GM23338 (cell line): Measurements from ENCODE around the gene CES1. TPM values are rescaled to one million over a fixed set of nuclear protein-coding genes. Genes with fewer than 3 reads are reported as not detected.
"Not testable (repeated sequence)": the region's sequence is repeated elsewhere in the genome, so short reads cannot be mapped to it uniquely, and the experiment has no call there.

Source experiments
- ATAC-seq: fragments of 200-7000 bp; cut with Tn5 transposase; 3 replicates; pipeline ENCODE4 v1.9.1; 2020
- DNase-seq: peaks from one replicate; pipeline ENCODE4 v3.0.0-alpha.2; 2015; ENCODE audit warnings: low spot score
- H2AFZ ChIP-seq: fragments of 200-600 bp; sonication (generic); 2 replicates; pipeline ENCODE4 v1.8.0; 2016; ENCODE audit warnings: antibody characterized with exemption, mild to moderate bottlenecking, moderate library complexity
- H3F3A ChIP-seq: fragments of 200-600 bp; sonication (generic); replicated peaks from 2 replicates; pipeline ENCODE4 v1.8.0; 2017; ENCODE audit warnings: antibody characterized with exemption, mixed run types, low read depth
- H3K27ac ChIP-seq: fragments of 200-600 bp; sonication (generic); 2 replicates; pipeline ENCODE4 v1.6.1; 2016; ENCODE audit warnings: low read depth
- H3K27me3 ChIP-seq: fragments of 200-600 bp; sonication (generic); 2 replicates; pipeline ENCODE4 v1.8.0; 2016; ENCODE audit warnings: mild to moderate bottlenecking, mixed run types, moderate library complexity; ENCODE audit not compliant: insufficient read depth
- H3K36me3 ChIP-seq: fragments of 200-600 bp; sonication (generic); 2 replicates; pipeline ENCODE4 v1.8.0; 2016; ENCODE audit warnings: mild to moderate bottlenecking; ENCODE audit not compliant: insufficient read depth
- H3K4me1 ChIP-seq: fragments of 200-600 bp; sonication (generic); 2 replicates; pipeline ENCODE4 v1.8.0; 2016; ENCODE audit warnings: mild to moderate bottlenecking, moderate library complexity; ENCODE audit not compliant: insufficient read depth
- H3K4me2 ChIP-seq: fragments of 200-600 bp; sonication (generic); 2 replicates; pipeline ENCODE4 v1.7.1; 2017; ENCODE audit warnings: mixed run types
- H3K4me3 ChIP-seq: fragments of 200-600 bp; sonication (generic); 2 replicates; pipeline ENCODE4 v1.6.1; 2016; ENCODE audit warnings: mixed run types
- H3K79me2 ChIP-seq: fragments of 200-600 bp; sonication (generic); replicated peaks from 2 replicates; pipeline ENCODE4 v1.8.0; 2017; ENCODE audit warnings: mild to moderate bottlenecking; ENCODE audit not compliant: insufficient read depth
- H3K9me2 ChIP-seq: fragments of 200-600 bp; sonication (generic); 2 replicates; pipeline ENCODE4 v1.8.0; 2017; ENCODE audit not compliant: insufficient read depth
- H4K20me1 ChIP-seq: fragments of 200-600 bp; sonication (generic); replicated peaks from 2 replicates; pipeline ENCODE4 v1.8.0; 2017; ENCODE audit warnings: mild to moderate bottlenecking; ENCODE audit not compliant: insufficient read depth
- H3K27ac Mint-ChIP-seq: 2 replicates; pipeline ENCODE4 v1.8.0; 2020; ENCODE audit warnings: inconsistent platforms, mild to moderate bottlenecking, moderate library complexity, mixed read lengths
- H3K27me3 Mint-ChIP-seq: 3 replicates; pipeline ENCODE4 v1.8.0; 2022; ENCODE audit warnings: low read depth, mild to moderate bottlenecking, moderate library complexity, mixed read lengths, inconsistent platforms; ENCODE audit not compliant: insufficient read depth, poor library complexity
- H3K36me3 Mint-ChIP-seq: 3 replicates; pipeline ENCODE4 v1.8.0; 2021; ENCODE audit warnings: low read depth, mild to moderate bottlenecking, inconsistent platforms, moderate library complexity, mixed read lengths
- H3K4me1 Mint-ChIP-seq: 3 replicates; pipeline ENCODE4 v1.8.0; 2020; ENCODE audit warnings: mild to moderate bottlenecking, inconsistent platforms, mixed read lengths
- H3K4me3 Mint-ChIP-seq: 3 replicates; pipeline ENCODE4 v1.8.0; 2021; ENCODE audit warnings: moderate library complexity, mild to moderate bottlenecking, inconsistent platforms, mixed read lengths
- H3K9me3 Mint-ChIP-seq: 3 replicates; pipeline ENCODE4 v1.8.0; 2020; ENCODE audit warnings: moderate library complexity, mild to moderate bottlenecking, inconsistent platforms, mixed read lengths
- CREB1 ChIP-seq: fragments of 250-450 bp; sonication (Bioruptor Pico); IDR thresholded peaks from 2 replicates; pipeline ENCODE4 v1.5.0; 2020; ENCODE audit warnings: low read depth, mild to moderate bottlenecking, moderate library complexity
- CTCF ChIP-seq, 2 experiments: fragments of 200-600 bp in 1 of 2; sonication (generic) in 1 of 2; conservative IDR thresholded peaks; 2 replicates each; pipeline versions ENCODE4 v1.5.1 to v1.6.1; 2016 to 2017; ENCODE audit warnings: antibody characterized with exemption in 2 of 2, low read depth in 2 of 2, mild to moderate bottlenecking in 2 of 2, moderate library complexity in 1 of 2
- EZH2 ChIP-seq: fragments of 200-600 bp; sonication (generic); IDR thresholded peaks from one replicate; pipeline ENCODE4 v1.8.0; 2017; ENCODE audit warnings: antibody characterized with exemption, mild to moderate bottlenecking, low read depth; ENCODE audit not compliant: unreplicated experiment
- EZH2phosphoT487 ChIP-seq: fragments of 200-600 bp; sonication (generic); IDR thresholded peaks from one replicate; pipeline ENCODE4 v1.8.1; 2018; ENCODE audit warnings: antibody characterized with exemption; ENCODE audit not compliant: unreplicated experiment
- JUNB ChIP-seq: IDR thresholded peaks from one replicate; pipeline ENCODE4 v1.6.1; 2016; ENCODE audit warnings: antibody characterized with exemption; ENCODE audit not compliant: unreplicated experiment
- POLR2AphosphoS5 ChIP-seq: IDR thresholded peaks from 2 replicates; pipeline ENCODE4 v1.6.1; 2016; ENCODE audit warnings: antibody characterized with exemption, low read depth
- STAT1 ChIP-seq: IDR thresholded peaks from one replicate; pipeline ENCODE4 v1.6.1; 2016; ENCODE audit warnings: antibody characterized with exemption; ENCODE audit not compliant: unreplicated experiment
- ZNF114 ChIP-seq: fragments of 250-450 bp; sonication (Bioruptor Pico); IDR thresholded peaks from 2 replicates; pipeline ENCODE4 v1.5.0; 2020; ENCODE audit warnings: mild to moderate bottlenecking, moderate library complexity
- polyA plus RNA-seq: library from polyadenylated mRNA; unstranded; fragments of >200 nt; fragmentation: Nextera tagmentation; extraction: Ambion mirVana; gene quantifications from 2 replicates; pipeline ENCODE4 v1.2.1, GENCODE V29; 2016
- total RNA-seq: library from RNA; depleted of rRNA; stranded (reverse); fragments of >200 nt; shearing (Covaris generic); gene quantifications from 2 replicates; pipeline ENCODE4 v1.2.3, GENCODE V29; 2014
- TF ChIP-seq, protein P1 (sequence below): IDR thresholded peaks from 2 replicates; pipeline ENCODE4 v1.6.1; 2016; ENCODE audit warnings: antibody characterized with exemption

Gene CES1
- total and polyA plus RNA-seq, 2 experiments from 2014 or later: 1.5 TPM; not detected in 1

DNA sequence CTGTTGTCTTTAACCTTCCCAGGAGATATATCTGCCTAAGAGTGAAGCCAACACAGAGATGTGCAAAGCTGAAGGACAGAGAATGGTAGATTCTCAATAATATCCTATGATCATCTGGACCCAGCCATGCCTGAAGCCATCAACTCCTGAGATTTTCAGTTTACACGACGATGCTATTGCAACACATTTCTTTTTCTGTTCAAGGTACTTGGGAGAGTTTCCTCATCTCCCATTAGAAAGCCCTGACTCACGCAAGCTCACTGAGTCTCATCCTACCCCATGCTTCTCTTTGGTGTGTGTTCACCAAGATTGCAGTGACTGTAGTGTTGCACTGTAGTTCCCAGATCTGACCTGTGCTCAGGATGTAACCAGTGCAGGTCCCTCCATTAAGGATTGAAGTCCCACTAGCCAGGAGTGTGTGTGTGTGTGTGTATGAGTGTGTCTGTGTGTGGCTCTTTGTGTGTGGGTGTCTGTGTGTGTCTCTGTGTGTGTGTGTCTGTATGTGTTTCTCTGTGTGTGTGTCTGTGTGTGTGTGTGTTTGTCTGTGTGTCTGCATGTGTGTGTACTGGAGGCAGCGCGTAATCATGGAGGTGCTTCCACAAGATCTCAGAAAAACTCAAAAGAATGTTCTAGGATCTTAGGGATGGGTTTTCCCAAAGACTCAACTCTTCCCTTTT lies 15.5 kb downstream of the CES1 start:
- Histone ChIP-seq H3K4me3 (no peak overlapping the region), H3F3A (no peaks in the 10 kb centered on the region), H3K36me3 (no peaks in the 10 kb centered on the region), H3K4me2 (no peak overlapping the region), H3K27ac (no peak overlapping the region), H2AFZ (no peak overlapping the region), H3K4me1 (no peaks in the 10 kb centered on the region), H4K20me1 (no peaks in the 10 kb centered on the region), H3K79me2 (no peaks in the 10 kb centered on the region), H3K27me3 (no peaks in the 10 kb centered on the region), H3K9me2 (peaks cover 5% of the 10 kb centered on the region; the same call in 1 of the 2 replicates)
- Mint-ChIP-seq H3K4me3 (no peak overlapping the region), H3K27me3 (peaks cover 1% of the 10 kb centered on the region), H3K36me3 (no peaks in the 10 kb centered on the region), H3K27ac (no peak overlapping the region), H3K9me3 (no peaks in the 10 kb centered on the region), H3K4me1 (no peaks in the 10 kb centered on the region)
- DNase-seq (no peak), ATAC-seq (no peak)
- TF ChIP-seq CREB1 (no peak), CTCF (conservative IDR thresholded peaks at IDR 0.05; ENCODE audit: low read depth in 2 of 2) (no peak)

- not testable (repeated sequence) for H3K36me3 ChIP-seq, H3K4me1 Mint-ChIP-seq, H3K4me1 ChIP-seq, H3K4me2 ChIP-seq, H4K20me1 ChIP-seq, H3K27ac Mint-ChIP-seq, H3F3A ChIP-seq, ATAC-seq, DNase-seq, H3K27ac ChIP-seq, H2AFZ ChIP-seq, H3K9me2 ChIP-seq, H3K27me3 ChIP-seq, H3K36me3 Mint-ChIP-seq, H3K27me3 Mint-ChIP-seq, H3K4me3 ChIP-seq, H3K4me3 Mint-ChIP-seq, H3K79me2 ChIP-seq, H3K9me3 Mint-ChIP-seq
These were observed 16.7 kb downstream of the CES1 start for GRCh38 chr16:55816222-55816621.

DNA sequence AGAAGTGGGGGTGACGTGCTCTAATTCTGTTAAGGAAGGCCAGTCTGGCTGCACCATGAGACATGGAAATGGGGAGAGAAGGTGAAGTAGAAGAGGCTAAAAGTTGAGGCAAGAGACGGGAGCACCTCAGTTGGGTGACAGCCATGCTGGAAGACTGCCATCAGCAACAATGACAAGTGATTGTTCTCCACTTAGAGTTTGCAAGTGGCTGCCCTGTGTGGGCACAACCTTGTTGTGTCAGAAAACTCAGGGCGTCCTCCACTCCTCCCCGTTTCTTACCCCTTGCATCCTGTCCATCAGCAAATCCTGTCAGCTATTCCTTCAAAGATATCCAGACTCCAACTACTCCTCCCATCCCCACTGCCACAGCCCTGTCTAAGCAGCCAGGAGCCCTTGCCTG lies 17.6 kb downstream of the CES1 start:
- DNase-seq (no peak), ATAC-seq (no peak)
- Histone ChIP-seq H3K36me3 (no peaks in the 10 kb centered on the region), H3K27me3 (no peaks in the 10 kb centered on the region), H3K79me2 (no peaks in the 10 kb centered on the region), H3K4me2 (no peak overlapping the region), H2AFZ (no peak overlapping the region), H3K4me1 (no peaks in the 10 kb centered on the region), H3K4me3 (no peak overlapping the region), H3K9me2 (peaks cover 5% of the 10 kb centered on the region; the same call in 1 of the 2 replicates), H4K20me1 (no peaks in the 10 kb centered on the region), H3F3A (no peaks in the 10 kb centered on the region), H3K27ac (no peak overlapping the region)
- Mint-ChIP-seq H3K4me3 (no peak overlapping the region), H3K36me3 (no peaks in the 10 kb centered on the region), H3K27me3 (peaks cover 7% of the 10 kb centered on the region), H3K9me3 (no peaks in the 10 kb centered on the region), H3K27ac (no peak overlapping the region), H3K4me1 (peaks cover 6% of the 10 kb centered on the region; the same call in 2 of the 3 replicates)
- no peak for TF ChIP-seq ZNF114 (CRISPR knock-in tag)
- TF ChIP-seq STAT1: no peak
- TF ChIP-seq CREB1: no peak
- TF ChIP-seq, protein P1, sequence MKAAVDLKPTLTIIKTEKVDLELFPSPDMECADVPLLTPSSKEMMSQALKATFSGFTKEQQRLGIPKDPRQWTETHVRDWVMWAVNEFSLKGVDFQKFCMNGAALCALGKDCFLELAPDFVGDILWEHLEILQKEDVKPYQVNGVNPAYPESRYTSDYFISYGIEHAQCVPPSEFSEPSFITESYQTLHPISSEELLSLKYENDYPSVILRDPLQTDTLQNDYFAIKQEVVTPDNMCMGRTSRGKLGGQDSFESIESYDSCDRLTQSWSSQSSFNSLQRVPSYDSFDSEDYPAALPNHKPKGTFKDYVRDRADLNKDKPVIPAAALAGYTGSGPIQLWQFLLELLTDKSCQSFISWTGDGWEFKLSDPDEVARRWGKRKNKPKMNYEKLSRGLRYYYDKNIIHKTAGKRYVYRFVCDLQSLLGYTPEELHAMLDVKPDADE: no peak
- no peak for TF ChIP-seq JUNB
- TF ChIP-seq POLR2AphosphoS5: no peak
- TF ChIP-seq CTCF (conservative IDR thresholded peaks at IDR 0.05; ENCODE audit: low read depth in 2 of 2): no peak
- no peak for TF ChIP-seq EZH2
- TF ChIP-seq EZH2phosphoT487: no peak
